Right lobe of liver (tissue), 4 donors: Measurements from ENCODE around the gene CYSTM1.

Experiments used
- POLR2A ChIP-seq: fragments of 450-650 bp; IDR thresholded peaks from one replicate; pipeline ENCODE4 v1.6.1; 2017; ENCODE audit warnings: antibody characterized with exemption, mild to moderate bottlenecking
- TF ChIP-seq, protein P1 (sequence below), 4 donors: fragments of 200-600 bp in 3 of 4; fragments of 450-650 bp in 1 of 4; IDR thresholded peaks; one replicate each; pipeline versions ENCODE4 v1.5.1 to v1.8.0; 2016 to 2022; ENCODE audit warnings: antibody characterized with exemption in 4 of 4, mild to moderate bottlenecking in 2 of 4
- donor health status: DM: no; HTN: no; CAD: no.
- donor health status: DM: no; HTN: no; CAD: no.
- donor health status: DM: no; HTN: yes; CAD: no.

DNA sequence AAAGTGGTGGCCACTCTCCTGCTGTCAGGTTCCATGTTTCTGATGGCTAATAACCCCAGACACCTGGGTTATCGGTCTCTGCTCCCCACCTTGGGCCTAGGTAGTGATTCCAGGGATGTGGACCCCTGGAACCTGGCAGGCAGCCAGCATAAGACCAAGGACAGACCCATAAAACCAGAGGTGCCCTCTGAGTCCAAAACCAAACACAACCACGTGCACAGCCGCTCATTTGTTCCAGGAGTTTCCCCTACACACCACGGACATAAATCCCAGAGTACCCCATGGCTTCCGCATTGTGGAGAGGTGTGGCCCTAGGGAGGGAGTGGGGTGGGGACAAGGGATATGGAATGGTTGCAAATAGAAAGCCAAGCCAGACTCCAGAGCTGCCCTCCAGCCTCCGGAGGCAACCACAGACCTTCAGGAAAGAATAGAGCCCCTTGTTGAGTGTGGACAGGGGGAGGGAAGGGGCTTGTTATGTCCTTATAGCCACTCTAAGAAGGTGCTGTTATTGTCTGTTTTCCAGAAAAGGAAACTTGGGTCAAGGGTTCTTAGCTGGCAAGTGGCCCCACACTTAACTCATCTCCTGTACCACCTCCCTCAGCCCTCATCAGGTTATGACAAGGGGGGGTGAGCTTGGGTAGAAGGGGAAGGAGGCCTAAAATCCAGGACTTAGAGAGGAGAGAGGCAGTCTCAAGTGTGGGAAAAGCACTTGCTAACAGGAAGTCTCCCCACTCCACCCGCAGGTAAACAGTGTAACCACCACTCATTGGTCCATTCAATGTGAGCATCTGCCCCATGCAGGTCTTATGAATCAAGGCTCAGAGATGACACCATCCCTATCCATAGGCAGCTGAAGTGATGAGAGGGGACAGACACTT is 23.6 kb upstream of the CYSTM1 start:
- TF ChIP-seq, protein P1, sequence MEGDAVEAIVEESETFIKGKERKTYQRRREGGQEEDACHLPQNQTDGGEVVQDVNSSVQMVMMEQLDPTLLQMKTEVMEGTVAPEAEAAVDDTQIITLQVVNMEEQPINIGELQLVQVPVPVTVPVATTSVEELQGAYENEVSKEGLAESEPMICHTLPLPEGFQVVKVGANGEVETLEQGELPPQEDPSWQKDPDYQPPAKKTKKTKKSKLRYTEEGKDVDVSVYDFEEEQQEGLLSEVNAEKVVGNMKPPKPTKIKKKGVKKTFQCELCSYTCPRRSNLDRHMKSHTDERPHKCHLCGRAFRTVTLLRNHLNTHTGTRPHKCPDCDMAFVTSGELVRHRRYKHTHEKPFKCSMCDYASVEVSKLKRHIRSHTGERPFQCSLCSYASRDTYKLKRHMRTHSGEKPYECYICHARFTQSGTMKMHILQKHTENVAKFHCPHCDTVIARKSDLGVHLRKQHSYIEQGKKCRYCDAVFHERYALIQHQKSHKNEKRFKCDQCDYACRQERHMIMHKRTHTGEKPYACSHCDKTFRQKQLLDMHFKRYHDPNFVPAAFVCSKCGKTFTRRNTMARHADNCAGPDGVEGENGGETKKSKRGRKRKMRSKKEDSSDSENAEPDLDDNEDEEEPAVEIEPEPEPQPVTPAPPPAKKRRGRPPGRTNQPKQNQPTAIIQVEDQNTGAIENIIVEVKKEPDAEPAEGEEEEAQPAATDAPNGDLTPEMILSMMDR (IDR thresholded peaks at IDR 0.05), result no peak
- TF ChIP-seq POLR2A, result no peak
